ENCODE data around the gene MAPK10.
"Not testable (repeated sequence)": the region's sequence is repeated elsewhere in the genome, so short reads cannot be mapped to it uniquely, and the experiment has no call there.

Gene MAPK10

DNA sequence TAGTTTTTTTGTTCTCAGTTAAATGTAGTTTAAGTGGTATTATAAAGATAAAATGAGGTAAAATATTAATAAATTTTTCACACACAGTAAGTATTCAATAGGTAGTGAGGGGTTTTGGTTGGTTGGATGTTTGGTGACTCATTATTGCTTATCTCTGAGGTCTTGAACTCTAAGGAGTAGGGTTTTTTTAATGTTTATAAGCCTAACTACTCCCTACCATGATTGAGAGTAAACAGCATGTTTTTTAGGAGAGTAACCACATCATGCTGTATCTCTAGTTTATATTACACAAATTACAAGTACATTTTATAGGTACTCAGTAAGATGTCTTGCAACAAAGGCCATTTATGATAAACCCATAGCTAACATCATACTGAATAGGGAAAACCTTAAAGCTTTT is 181.6 kb downstream of the MAPK10 start:
- no peaks in the 10 kb centered on the region for H3K4me1 ChIP-seq
- no peak overlapping the region for H3K9ac ChIP-seq
- no peak overlapping the region for H3K27ac ChIP-seq
- no peak overlapping the region for H3K4me3 ChIP-seq (ENCODE audit: low read depth, low read length)
- H3K36me3 ChIP-seq (ENCODE audit: control insufficient read depth, insufficient read depth, low read length), result no peaks in the 10 kb centered on the region
- no peak overlapping the region for H2AFZ ChIP-seq
- no peaks in the 10 kb centered on the region for H3K79me2 ChIP-seq
- H3K9me3 ChIP-seq (ENCODE audit: control insufficient read depth, low read length), result no peaks in the 10 kb centered on the region
- TF ChIP-seq, protein P1, sequence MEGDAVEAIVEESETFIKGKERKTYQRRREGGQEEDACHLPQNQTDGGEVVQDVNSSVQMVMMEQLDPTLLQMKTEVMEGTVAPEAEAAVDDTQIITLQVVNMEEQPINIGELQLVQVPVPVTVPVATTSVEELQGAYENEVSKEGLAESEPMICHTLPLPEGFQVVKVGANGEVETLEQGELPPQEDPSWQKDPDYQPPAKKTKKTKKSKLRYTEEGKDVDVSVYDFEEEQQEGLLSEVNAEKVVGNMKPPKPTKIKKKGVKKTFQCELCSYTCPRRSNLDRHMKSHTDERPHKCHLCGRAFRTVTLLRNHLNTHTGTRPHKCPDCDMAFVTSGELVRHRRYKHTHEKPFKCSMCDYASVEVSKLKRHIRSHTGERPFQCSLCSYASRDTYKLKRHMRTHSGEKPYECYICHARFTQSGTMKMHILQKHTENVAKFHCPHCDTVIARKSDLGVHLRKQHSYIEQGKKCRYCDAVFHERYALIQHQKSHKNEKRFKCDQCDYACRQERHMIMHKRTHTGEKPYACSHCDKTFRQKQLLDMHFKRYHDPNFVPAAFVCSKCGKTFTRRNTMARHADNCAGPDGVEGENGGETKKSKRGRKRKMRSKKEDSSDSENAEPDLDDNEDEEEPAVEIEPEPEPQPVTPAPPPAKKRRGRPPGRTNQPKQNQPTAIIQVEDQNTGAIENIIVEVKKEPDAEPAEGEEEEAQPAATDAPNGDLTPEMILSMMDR (IDR thresholded peaks at IDR 0.05), result no peak
- no peaks in the 10 kb centered on the region for H3K27me3 ChIP-seq (ENCODE audit: control insufficient read depth, insufficient read depth, low read length)
- no peak overlapping the region for H3K4me2 ChIP-seq (ENCODE audit: low read length)

DNA sequence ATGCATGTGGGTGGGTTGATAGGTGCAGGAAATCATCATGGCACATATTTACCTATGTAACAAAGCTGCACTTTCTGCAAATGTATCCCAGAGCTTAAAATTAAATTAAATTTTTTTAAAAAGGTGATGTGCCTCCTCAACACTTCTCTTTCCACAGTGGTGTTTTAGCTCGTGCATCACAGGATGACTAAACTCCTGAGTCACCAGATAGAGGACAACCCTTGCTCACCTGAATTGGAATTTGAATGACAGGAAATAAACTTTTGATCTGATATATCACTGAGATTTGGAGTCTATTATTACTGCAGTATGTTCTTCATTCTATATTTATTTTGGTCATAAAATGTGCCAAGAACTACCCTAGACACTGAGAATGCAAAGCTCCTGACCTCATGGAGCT is 185.3 kb downstream of the MAPK10 start:
- no peaks in the 10 kb centered on the region for H3K9me3 ChIP-seq (ENCODE audit: control insufficient read depth, low read length)
- no peak overlapping the region for H3K4me3 ChIP-seq (ENCODE audit: low read depth, low read length)
- H3K4me1 ChIP-seq, result no peaks in the 10 kb centered on the region
- no peaks in the 10 kb centered on the region for H3K27me3 ChIP-seq (ENCODE audit: control insufficient read depth, insufficient read depth, low read length)
- no peak overlapping the region for H2AFZ ChIP-seq
- H3K4me2 ChIP-seq (ENCODE audit: low read length), result no peak overlapping the region
- H3K9ac ChIP-seq, result no peak overlapping the region
- H3K27ac ChIP-seq, result no peak overlapping the region
- TF ChIP-seq, protein P1 (IDR thresholded peaks at IDR 0.05), result no peak
- no peaks in the 10 kb centered on the region for H3K79me2 ChIP-seq
- H3K36me3 ChIP-seq (ENCODE audit: control insufficient read depth, insufficient read depth, low read length), result no peaks in the 10 kb centered on the region

DNA sequence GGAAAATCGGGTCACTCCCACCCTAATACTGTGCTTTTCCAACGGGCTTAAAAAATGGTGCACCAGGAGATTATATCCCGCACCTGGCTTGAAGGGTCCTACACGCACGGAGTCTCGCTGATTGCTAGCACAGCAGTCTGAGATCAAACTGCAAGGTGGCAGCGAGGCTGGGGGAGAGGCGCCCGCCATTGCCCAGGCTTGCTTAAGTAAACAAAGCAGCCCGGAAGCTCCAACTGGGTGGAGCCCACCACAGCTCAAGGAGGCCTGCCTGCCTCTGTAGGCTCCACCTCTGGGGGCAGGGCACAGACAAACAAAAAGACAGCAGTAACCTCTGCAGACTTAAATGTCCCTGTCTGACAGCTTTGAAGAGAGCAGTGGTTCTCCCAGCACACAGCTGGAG is 191.5 kb downstream of the MAPK10 start:
- H3K4me2 ChIP-seq (ENCODE audit: low read length); H3K4me1 ChIP-seq; H3K9me3 ChIP-seq (ENCODE audit: control insufficient read depth, low read length); H3K27ac ChIP-seq; H2AFZ ChIP-seq; H3K27me3 ChIP-seq (ENCODE audit: control insufficient read depth, insufficient read depth, low read length); H3K4me3 ChIP-seq (ENCODE audit: low read depth, low read length); H3K79me2 ChIP-seq; H3K9ac ChIP-seq; H3K36me3 ChIP-seq (ENCODE audit: control insufficient read depth, insufficient read depth, low read length): not testable (repeated sequence)

DNA sequence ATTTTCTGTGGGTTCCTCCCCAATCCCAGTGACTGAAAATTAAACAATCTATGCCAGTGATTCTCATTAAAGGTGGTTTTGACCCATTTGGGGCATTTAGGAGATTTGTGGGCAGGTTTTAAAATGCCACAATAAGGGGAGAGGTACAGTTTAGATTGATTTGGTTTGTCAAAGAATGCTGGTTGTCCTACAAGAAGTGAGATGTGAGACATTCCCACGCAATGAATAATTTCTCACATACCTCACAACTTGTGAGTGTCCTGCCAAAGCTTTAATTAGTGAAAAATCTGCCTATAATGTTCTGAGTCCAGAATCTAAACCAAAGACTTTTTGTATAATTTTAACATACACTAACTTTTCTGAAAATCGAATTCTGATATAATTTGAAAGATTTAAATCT is 199.4 kb downstream of the MAPK10 start:
- TF ChIP-seq, protein P1 (IDR thresholded peaks at IDR 0.05), result no peak
- Histone ChIP-seq H3K27me3 (ENCODE audit: control insufficient read depth, insufficient read depth, low read length) (no peaks in the 10 kb centered on the region), H3K9ac (no peak overlapping the region), H3K4me1 (no peaks in the 10 kb centered on the region), H3K9me3 (ENCODE audit: control insufficient read depth, low read length) (no peaks in the 10 kb centered on the region), H3K36me3 (ENCODE audit: control insufficient read depth, insufficient read depth, low read length) (no peaks in the 10 kb centered on the region), H3K79me2 (no peaks in the 10 kb centered on the region), H3K27ac (no peak overlapping the region), H2AFZ (no peak overlapping the region), H3K4me2 (ENCODE audit: low read length) (no peak overlapping the region), H3K4me3 (ENCODE audit: low read depth, low read length) (no peak overlapping the region)

DNA sequence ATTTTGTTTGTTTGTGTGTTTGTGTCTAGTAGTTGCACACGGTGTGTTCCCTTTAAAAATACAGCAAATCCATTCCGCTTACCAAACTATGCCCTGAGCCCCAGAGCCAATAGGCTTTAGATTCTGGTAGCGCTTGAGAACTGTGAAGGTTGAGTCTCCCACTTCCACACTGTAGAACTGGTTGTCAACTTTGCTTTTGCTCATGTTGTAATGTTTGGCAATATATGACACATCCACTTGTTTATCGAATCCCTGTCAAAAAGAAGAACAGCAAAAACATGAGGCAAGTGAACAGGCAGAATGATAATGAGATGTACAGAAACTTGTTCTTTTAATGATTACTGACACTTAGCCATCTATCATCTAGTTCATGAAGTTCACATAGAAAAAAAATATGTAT is 200.6 kb downstream of the MAPK10 start:
- H3K27me3 ChIP-seq (ENCODE audit: control insufficient read depth, insufficient read depth, low read length), result no peaks in the 10 kb centered on the region
- no peak overlapping the region for H3K4me3 ChIP-seq (ENCODE audit: low read depth, low read length)
- H3K79me2 ChIP-seq, result no peaks in the 10 kb centered on the region
- H2AFZ ChIP-seq, result no peak overlapping the region
- TF ChIP-seq, protein P1 (IDR thresholded peaks at IDR 0.05), result no peak
- no peaks in the 10 kb centered on the region for H3K4me1 ChIP-seq
- no peak overlapping the region for H3K27ac ChIP-seq
- H3K9me3 ChIP-seq (ENCODE audit: control insufficient read depth, low read length), result no peaks in the 10 kb centered on the region
- H3K9ac ChIP-seq, result no peak overlapping the region
- no peak overlapping the region for H3K4me2 ChIP-seq (ENCODE audit: low read length)
- H3K36me3 ChIP-seq (ENCODE audit: control insufficient read depth, insufficient read depth, low read length), result no peaks in the 10 kb centered on the region
